T-helper 2 cell (primary cell): ENCODE results near the gene BSCL2.
"Not testable (repeated sequence)": the region's sequence is repeated elsewhere in the genome, so short reads cannot be mapped to it uniquely, and the experiment has no call there.

Experiments used
- DNase-seq, 5 experiments: peaks; one replicate each; pipeline versions ENCODE4 v3.0.0 to v3.0.0-alpha.2; 2012 to 2022

Gene BSCL2

GRCh38 chr11:62716816-62717215 is 9.6 kb upstream of the BSCL2 start:
- no peak for DNase-seq

DNA sequence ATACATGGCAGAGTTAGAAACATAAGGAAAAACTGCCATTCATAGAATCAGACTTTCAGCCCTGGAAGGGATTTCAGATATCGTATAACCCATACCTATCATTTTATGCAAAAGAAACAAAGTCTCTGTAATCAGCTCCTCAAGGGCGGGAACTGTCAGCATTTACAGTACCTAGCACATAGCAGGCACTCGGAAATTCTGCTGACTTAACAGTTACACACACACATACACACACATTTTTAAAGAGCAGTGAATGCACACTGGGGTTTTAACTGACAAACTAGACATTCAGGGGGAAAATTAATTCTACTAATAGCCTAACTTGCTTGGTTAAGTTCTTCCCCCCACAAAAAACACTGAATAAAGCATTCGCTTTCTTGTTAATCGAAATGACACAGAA is 9.0 kb upstream of the BSCL2 start:
- no peak for DNase-seq

GRCh38 chr11:62715150-62716130 is 8.2 kb upstream of the BSCL2 start:
- DNase-seq: no peak

DNA sequence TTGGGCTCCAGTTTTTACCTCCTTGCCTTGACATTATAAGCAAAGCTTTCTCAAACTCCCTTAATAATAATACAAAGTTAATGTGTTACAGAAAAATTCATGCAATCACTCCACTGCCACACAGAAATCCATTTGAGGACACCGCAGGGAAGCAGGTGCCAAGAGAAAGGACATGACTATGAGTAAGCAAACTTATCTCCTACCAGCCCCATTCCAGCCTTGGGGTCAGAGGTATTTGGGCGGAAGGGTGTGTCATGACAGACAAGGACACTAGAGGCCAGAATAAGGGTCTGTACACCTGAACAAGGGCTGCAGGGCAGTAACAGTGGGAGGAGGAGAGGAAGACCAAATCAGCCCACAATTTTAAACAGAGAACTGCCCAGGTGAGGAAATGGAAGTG is 6.1 kb upstream of the BSCL2 start:
- DNase-seq: no peak

DNA sequence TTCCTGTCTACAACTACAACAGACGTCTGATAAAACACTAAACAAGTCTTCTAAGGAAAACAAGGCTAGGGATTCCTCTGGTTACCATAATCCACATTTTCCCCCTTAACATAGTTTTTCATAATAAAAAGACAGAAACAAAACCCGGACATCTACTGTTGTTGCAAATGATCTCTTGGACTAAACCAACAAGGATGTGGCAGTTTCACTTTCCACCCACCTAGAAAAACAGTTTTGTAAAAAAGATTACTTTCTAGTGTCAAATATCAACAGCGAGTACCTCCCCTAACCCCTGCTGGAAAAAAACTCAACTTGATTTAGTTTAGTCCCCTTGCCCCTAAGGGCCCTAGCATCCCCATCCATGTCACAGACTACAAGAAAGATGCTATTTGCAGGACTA is 5.6 kb upstream of the BSCL2 start:
- peak in 1 of 5 experiments; percentile 66 for DNase-seq

- no peak for DNase-seq
Observed at GRCh38 chr11:62712276-62712812, 5.1 kb upstream of the BSCL2 start.

DNA sequence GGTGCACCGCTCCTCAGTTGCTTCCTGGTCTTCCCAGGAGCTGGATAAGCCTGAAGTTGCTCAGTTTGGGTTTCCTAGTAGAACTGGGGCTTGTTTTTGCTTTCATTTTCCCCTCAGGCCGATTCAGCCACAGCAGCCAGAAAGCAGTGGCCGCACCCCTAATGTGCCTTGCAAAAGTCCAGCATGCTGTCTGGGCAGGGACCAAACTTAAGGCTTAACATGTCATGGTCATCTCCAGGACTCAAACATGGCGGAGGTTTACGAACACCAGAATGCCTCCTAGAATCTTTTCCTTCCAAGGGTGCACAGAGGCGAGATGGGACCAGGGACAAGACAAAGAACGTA is 2.7 kb upstream of the BSCL2 start:
- no peak for DNase-seq

- peak; percentile 79 to 99 (median 96) for DNase-seq
Observed at GRCh38 chr11:62709247-62710000, 2.2 kb upstream of the BSCL2 start.

DNA sequence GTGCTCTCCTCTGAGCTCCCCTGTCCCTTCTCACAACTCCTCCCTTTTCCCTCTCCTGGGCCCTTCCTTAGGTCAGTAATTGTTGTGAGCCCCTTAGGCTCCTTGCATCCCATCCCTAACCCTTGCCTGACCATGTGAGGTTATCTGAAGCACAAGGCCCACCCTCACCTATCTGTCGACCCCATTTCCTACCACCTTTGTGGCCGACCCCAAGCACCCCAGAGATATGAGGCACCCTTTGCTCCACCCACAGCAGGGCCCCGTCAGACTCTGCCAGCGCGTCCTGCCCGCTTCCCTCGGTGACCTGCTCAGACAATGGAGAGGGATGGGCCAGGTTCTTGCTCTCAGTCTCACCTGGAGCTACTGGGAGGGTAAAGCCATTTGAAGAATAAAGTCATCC is 1.6 kb upstream of the BSCL2 start:
- peak in 3 of 5 experiments; percentile 16 to 72 (median 39) for DNase-seq

GRCh38 chr11:62708392-62708791 is 1.2 kb upstream of the BSCL2 start:
- no peak for DNase-seq

DNA sequence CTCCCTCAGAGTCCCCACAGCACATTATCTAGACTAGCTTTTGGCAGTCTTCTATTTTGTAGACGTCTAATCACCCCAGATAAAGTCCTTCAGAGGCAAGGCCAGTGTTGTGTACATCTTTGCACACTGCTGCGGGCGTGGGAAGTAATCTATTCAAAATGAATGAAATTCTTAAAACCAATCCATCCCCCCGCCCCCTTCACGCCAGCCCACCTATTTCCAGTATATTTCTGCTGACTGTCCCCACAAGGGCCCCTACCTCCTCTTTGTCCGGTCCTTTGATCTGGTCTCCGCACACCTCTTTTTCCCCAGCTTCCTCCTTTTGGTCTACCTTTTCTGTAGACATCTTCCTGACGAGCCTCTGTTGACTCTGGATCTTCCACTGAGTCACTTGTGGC is 375 bp downstream of the BSCL2 start:
- DNase-seq: no peak

DNA sequence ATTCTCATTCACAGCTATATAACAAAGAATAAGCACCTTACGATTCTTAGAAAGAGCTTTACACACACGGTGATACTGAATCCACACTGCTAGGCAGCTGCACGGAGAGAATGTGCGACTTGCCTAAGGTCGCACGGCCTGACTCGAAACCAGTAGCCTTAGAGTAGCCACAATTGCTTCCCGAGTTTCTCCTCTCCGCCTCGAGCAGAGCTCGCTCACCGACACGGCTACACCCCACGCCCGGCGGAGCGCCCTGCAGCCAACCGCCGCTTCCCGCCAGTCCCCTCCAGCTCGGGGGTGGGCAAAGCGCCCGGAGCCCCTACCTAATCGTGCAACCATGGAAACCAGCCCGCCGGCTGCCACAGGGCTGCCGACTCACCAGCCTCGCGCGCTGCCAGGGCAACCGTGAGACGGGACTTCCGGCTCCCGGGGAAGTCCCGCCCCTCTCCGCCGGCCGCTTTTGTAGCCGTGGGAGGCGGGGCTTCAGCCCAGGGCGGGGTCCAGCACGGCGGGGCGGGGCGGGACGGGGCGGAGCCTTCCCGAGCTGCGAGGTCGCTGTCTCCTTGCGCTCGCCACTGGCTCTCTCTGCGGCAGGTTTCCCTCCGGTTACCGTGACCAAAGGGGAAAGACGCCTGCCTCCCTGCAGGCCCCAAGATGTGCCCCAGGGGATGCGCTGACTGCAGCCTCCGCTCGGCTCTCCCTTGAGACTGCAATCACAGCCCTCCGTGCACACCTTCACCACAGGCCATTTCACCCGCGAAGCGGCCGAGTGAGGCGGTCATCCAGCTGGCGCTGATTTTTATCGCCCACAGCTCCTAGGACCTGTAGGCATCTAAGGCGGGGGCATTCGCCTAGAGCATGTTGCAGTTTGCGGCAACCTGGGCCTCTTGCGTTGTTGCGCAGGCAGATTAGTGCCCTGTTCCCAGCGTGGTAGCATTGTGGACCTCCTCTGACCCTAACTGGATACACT is 1.1 kb downstream of the BSCL2 start:
- DNase-seq: peak; percentile 90 to 93 (median 93)

DNA sequence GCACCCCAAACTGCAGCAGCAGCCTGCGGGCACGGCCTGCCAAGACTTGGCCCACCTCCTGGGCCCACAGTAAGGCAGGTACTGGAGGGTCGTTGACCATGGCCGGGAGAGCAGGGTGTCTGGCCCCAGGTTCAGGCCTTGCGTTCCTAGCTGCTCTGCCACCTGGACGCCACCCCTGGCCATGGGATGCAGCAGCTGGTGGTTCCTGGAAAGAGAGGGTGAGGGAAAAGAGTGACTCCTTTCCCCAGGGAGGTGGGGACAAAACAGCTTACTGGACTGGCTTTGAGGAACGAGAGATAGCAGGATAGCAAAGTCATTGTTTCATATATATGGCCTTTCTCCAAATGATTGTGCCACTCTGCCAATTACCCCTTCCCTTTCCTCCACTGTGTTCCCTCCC is 1.8 kb downstream of the BSCL2 start:
- DNase-seq: no peak

- not testable (repeated sequence) for DNase-seq
Observed at GRCh38 chr11:62703921-62704320, 3.3 kb downstream of the BSCL2 start.

- DNase-seq: no peak
Observed at GRCh38 chr11:62702246-62702645, 5.0 kb downstream of the BSCL2 start.

DNA sequence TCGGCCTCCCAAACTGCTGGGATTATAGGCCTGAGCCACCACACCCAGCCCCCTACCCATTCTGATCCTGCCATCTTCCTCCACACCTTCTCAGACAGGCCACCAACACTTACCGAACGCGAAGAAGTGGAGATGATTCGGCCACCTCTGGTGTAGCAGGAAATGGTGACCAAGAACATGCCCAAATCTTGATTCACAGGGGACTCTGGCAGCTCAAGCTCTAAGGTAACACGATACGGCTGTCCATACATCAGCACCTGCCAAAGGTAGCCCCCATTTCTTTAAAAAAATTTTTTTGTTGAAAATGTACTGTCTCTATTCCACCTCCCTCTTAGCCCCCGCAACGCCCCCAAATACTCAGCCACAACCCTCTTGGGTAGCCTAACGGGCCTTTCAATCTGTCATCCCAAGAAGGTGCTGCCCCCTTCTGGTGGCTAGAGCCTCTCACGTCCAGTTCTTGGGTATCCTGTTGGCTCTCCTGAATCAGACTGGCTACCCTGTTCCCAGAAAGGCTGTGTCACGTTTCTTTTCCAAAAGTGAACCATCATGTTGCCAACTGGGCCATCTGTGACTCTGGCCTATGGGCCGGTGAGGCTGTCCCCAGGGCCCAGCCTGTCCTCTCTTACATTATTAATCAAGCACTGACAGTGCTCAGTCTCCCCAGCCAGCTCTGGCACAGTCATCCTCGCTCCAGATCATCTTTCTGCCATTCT is 12.6 kb downstream of the BSCL2 start:
- DNase-seq: peak; percentile 40 to 78 (median 55)

GRCh38 chr11:62693624-62694023 is 13.6 kb downstream of the BSCL2 start:
- DNase-seq: not testable (repeated sequence)

- DNase-seq: no peak
Observed at GRCh38 chr11:62689421-62690183, 17.6 kb downstream of the BSCL2 start, which contains the start of gene LRRN4CL. Gene LRRN4CL, minus strand, starts transcription at chr11:62689530. Its CDS starts 1,022 bp downstream, at chr11:62688508.

DNA sequence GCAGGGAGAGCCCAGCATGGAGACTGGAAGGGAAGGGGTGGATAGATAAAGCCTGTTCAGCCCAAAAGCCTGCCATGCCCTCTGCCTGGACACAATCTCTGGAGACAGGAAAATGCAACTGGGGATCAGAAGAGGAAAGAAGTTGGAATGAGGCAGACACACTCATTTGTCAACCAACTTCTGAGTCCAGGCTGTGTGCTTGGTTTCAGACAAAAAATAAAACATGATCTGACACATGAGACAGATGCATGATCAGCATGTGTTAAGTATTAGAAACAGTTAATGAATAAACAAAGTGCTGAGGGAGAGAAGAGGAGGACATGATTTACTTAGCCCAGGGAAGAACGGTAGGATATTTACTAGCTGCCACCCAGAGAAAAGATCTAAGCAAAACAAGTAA is 18.7 kb downstream of the BSCL2 start:
- no peak for DNase-seq

- DNase-seq: no peak
Observed at GRCh38 chr11:62687508-62688396, 19.5 kb downstream of the BSCL2 start.
